ENCODE results near the gene FKBP1B.

FKBP1B gene

DNA sequence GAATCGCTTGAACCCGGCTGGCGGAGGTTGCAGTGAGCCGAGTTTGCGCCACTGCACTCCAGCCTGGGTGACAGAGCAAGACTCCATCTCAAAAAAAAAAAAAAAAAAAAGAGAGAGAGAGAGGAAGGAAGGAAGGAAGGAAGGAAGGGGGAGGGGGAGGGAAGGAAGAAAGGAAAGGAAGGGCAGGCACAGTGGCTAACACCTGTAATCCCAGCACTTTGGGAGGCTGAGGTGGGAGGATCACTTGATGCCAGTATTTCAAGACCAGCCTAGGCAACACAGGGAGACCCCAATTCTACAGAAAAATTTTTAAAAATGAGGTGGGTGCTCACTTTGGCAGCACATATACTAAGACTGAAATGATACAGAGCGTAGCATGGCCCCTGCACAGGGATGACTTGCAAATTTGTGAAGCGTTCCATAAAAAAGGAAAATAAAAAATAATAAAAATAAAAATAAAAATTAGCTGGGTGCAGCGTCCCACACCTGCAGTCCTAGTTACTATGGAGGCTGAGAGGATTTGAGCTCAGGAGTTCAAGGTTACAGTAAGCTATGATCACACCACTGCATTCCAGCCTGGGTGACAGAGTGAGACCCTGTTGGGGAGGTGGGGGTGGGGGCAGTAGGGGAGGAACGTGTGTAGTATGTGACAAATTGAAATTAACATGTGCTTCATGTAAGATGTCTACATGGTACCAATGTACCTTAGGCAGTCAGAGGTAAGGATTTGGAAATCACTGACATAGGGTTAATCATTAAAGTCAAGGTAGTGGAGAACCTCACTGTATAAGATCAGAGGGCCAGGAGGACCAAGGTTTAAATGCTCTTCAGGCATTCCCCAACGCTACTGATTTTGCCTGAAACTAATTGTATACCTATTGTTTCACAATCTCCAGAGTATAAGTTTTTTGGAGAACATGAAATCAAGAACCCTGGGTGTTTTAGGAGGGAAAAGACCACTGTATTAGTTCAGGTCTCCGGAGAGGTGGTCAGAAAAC is 3.7 kb upstream of the FKBP1B start:
- TF ChIP-seq, protein P1, sequence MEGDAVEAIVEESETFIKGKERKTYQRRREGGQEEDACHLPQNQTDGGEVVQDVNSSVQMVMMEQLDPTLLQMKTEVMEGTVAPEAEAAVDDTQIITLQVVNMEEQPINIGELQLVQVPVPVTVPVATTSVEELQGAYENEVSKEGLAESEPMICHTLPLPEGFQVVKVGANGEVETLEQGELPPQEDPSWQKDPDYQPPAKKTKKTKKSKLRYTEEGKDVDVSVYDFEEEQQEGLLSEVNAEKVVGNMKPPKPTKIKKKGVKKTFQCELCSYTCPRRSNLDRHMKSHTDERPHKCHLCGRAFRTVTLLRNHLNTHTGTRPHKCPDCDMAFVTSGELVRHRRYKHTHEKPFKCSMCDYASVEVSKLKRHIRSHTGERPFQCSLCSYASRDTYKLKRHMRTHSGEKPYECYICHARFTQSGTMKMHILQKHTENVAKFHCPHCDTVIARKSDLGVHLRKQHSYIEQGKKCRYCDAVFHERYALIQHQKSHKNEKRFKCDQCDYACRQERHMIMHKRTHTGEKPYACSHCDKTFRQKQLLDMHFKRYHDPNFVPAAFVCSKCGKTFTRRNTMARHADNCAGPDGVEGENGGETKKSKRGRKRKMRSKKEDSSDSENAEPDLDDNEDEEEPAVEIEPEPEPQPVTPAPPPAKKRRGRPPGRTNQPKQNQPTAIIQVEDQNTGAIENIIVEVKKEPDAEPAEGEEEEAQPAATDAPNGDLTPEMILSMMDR (conservative IDR thresholded peaks at IDR 0.05; ENCODE audit: control insufficient read depth, insufficient read depth, low read depth, low read length): no peak
- peak overlapping the region; percentile 96 for H3K4me3 ChIP-seq (ENCODE audit: control insufficient read depth, low read depth, low read length)
- no peak for DNase-seq (ENCODE audit: low read depth)

DNA sequence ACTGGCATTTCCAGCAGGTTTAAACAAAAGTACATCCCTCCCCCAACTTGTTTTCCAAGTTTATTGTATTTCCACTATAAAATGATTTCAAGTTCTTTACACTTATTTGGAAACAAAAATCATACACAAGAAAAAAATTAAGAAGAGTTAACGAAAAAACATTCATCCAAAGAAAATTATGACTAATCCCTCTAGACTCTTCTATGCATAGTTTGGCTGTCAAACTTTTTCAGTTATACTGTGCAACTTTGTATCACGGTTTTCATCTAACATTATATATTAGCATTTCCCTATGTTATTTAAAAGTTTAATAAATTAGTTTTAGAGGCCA is 3.0 kb upstream of the FKBP1B start:
- TF ChIP-seq, protein P1 (conservative IDR thresholded peaks at IDR 0.05; ENCODE audit: control insufficient read depth, insufficient read depth, low read depth, low read length): no peak
- H3K4me3 ChIP-seq (ENCODE audit: control insufficient read depth, low read depth, low read length): peak overlapping the region; percentile 96
- DNase-seq (ENCODE audit: low read depth): peak; percentile 10

DNA sequence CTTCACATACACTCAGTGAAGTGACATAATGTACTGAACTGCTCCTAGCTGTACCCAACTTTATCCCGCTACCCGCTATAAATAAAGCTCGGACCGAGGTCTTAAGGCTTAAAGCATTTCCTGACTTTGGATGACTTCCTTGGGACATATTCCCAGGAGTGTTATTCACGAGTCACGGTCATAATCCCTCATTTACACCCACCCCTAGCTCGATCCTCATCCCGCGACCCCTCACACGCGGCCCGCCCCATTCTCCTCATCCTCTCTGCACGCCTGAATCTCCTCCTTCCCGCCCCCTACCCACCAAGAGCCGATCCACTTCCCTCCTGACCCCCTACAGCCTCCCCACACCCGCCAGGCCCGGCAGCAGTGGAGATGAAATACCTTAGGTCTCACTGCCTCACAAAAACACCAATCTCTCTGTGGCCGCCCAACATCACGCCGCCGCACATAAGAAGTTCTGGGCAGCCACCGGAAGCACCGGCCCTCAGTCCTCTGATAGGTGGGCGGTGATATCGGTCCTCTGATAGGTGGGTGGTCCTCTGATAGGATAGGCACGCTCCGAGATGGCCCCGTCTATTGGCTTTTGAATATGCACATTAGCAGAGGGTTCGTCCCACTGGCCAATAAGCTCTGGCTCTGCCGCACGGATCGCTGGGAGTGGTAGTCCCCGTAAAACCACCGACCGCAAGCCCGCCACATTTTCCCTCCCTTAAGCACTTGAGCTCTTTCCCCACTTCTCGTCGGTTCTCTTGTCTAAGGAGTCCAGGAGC is 2.4 kb upstream of the FKBP1B start, which contains the start of gene WDCP:
WDCP (minus strand) TSS at position 462 of the 773 bp plus-strand sequence. CDS start 7,897 bp downstream, outside the sequence.
- DNase-seq (ENCODE audit: low read depth): peak; percentile 98
- H3K4me3 ChIP-seq (ENCODE audit: control insufficient read depth, low read depth, low read length): peak within 1 kb of the TSS; percentile 96
- TF ChIP-seq, protein P1 (conservative IDR thresholded peaks at IDR 0.05; ENCODE audit: control insufficient read depth, insufficient read depth, low read depth, low read length): no peak

DNA sequence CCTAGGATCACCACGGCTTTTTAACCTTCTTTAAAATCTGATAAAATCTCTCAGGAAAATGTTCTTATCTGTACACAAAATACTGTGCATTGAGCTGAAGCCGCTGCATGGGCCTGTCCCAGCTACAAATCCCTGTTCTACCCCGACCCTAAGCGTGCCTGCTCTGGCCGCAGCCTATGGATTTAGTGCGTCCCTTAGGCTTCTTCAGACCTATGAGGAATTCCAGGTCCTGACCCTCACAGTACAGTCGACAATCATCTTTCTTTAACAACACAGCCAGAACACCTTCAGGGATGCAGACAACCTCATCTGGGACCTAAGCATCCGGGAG is 1.9 kb upstream of the FKBP1B start:
- H3K4me3 ChIP-seq (ENCODE audit: control insufficient read depth, low read depth, low read length): no peak overlapping the region
- TF ChIP-seq, protein P1 (conservative IDR thresholded peaks at IDR 0.05; ENCODE audit: control insufficient read depth, insufficient read depth, low read depth, low read length): no peak
- no peak for DNase-seq (ENCODE audit: low read depth)

DNA sequence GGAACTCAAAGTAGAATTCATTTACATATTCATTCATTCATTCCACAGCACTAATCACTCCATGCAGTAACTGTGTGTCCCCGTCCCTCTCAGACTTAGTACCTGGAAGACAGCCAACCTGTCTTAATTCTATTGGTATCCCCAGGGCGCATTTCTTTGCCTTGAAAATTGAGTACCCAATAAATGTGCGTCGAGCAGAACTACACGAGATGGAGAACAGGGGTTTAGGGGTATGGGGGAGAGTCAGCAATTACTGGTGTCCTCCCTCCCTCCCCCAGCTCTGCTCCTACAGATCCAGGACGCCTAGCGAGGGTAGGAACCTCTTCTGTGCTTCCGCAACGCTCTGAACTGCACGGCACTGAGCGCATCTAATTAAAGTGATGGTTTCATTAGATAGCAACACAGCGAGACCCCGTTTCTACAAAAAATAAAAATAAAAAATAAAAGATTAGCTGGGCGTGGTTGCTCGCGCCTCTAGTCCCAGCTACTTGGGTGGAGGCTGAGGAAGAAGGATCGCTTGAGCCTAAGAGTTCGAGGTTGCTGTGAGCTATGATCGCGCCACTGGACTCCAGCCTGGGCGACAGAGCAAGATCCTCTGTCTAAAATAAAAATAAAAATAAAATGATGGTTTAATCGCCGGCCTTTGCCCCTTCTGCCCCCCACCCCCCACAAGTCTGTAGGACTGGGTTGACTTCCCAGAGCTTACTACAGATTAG is 614 bp upstream of the FKBP1B start:
- DNase-seq (ENCODE audit: low read depth): no peak
- H3K4me3 ChIP-seq (ENCODE audit: control insufficient read depth, low read depth, low read length): peak overlapping the region; percentile 68
- TF ChIP-seq, protein P1 (conservative IDR thresholded peaks at IDR 0.05; ENCODE audit: control insufficient read depth, insufficient read depth, low read depth, low read length): no peak

Data from fibroblast of mammary gland (primary cell).